ENCODE results near the gene AKAP11. TPM values are rescaled to one million over a fixed set of nuclear protein-coding genes. Genes with fewer than 3 reads are reported as not detected.

AKAP11 gene
- total RNA-seq, 3 donors from 2014 or later = 32.0 to 39.5 (median 38.0) TPM

DNA sequence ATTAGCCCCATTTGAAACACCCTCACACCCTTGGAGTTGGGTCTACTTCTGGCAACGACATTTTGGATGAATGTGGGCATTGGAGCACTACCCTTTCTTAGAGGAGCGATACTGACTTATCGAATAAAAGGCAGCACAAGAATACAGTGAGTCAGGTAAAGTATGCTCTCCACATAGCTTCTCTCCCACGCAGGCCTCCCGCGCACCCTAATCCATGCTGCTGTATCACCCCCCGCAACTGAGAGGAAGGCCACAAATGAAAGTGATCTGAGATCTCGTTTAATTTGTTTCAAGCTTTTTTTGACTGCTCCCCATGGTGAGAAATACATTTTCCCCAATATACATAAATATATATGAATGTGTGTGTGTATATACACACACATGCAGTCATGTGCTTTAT lies 25.4 kb upstream of the AKAP11 start:
- Histone ChIP-seq H3K27ac (no peak overlapping the region), H3K9me3 (no peaks in the 10 kb centered on the region), H3K27me3 (no peaks in the 10 kb centered on the region), H3K4me3 (no peak overlapping the region), H3K36me3 (no peaks in the 10 kb centered on the region), H3K4me1 (no peaks in the 10 kb centered on the region)
- DNase-seq (ENCODE audit: low spot score in 2 of 2) = no peak
- TF ChIP-seq, protein P1, sequence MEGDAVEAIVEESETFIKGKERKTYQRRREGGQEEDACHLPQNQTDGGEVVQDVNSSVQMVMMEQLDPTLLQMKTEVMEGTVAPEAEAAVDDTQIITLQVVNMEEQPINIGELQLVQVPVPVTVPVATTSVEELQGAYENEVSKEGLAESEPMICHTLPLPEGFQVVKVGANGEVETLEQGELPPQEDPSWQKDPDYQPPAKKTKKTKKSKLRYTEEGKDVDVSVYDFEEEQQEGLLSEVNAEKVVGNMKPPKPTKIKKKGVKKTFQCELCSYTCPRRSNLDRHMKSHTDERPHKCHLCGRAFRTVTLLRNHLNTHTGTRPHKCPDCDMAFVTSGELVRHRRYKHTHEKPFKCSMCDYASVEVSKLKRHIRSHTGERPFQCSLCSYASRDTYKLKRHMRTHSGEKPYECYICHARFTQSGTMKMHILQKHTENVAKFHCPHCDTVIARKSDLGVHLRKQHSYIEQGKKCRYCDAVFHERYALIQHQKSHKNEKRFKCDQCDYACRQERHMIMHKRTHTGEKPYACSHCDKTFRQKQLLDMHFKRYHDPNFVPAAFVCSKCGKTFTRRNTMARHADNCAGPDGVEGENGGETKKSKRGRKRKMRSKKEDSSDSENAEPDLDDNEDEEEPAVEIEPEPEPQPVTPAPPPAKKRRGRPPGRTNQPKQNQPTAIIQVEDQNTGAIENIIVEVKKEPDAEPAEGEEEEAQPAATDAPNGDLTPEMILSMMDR (IDR thresholded peaks at IDR 0.05) = no peak
- no peak for TF ChIP-seq POLR2A (IDR thresholded peaks at IDR 0.05)
- no peak for TF ChIP-seq POLR2AphosphoS5 (IDR thresholded peaks at IDR 0.05)
- intact Hi-C loops (cut with DNase I; ENCODE audit: low total_unique reads) = no loop called here

DNA sequence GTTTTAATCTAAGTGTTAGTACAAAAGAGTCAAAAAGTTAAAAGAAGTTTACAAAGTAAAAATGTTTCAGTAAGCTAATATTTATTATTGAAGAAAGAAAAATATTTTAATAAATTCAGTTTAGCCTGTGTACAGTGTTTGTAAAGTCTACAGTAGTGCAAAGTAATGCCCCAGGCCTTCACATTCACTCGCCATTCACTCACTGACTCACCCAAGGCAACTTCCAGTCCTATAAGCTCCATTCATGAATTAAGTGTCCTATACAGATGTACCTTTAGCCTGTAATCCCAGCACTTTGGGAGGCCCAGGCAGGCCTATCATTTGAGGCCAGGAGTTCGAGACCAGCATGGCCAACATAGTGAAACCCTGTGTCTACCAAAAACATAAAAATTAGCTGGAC lies 24.1 kb upstream of the AKAP11 start:
- Histone ChIP-seq H3K27me3 (no peaks in the 10 kb centered on the region), H3K9me3 (no peaks in the 10 kb centered on the region), H3K4me1 (no peaks in the 10 kb centered on the region), H3K27ac (no peak overlapping the region), H3K36me3 (no peaks in the 10 kb centered on the region), H3K4me3 (no peak overlapping the region)
- DNase-seq (ENCODE audit: low spot score in 2 of 2) = no peak
- intact Hi-C loops (cut with DNase I; ENCODE audit: low total_unique reads) = no loop called here
- TF ChIP-seq POLR2A (IDR thresholded peaks at IDR 0.05) (no peak), POLR2AphosphoS5 (IDR thresholded peaks at IDR 0.05) (no peak)
- TF ChIP-seq, protein P1 (IDR thresholded peaks at IDR 0.05) = no peak

- no peaks in the 10 kb centered on the region for H3K9me3 ChIP-seq
- DNase-seq (ENCODE audit: low spot score in 2 of 2) = no peak
- intact Hi-C loops (cut with DNase I; ENCODE audit: low total_unique reads) = no loop called here
- H3K4me1 ChIP-seq = no peaks in the 10 kb centered on the region
- TF ChIP-seq POLR2A (IDR thresholded peaks at IDR 0.05) = no peak
- TF ChIP-seq, protein P1 (IDR thresholded peaks at IDR 0.05) = no peak
- no peak for TF ChIP-seq POLR2AphosphoS5 (IDR thresholded peaks at IDR 0.05)
- no peaks in the 10 kb centered on the region for H3K36me3 ChIP-seq
- no peak overlapping the region for H3K4me3 ChIP-seq
- H3K27ac ChIP-seq = no peak overlapping the region
- no peaks in the 10 kb centered on the region for H3K27me3 ChIP-seq
These were observed 16.1 kb upstream of the AKAP11 start for GRCh38 chr13:42255886-42256285.

- Histone ChIP-seq H3K36me3 (no peaks in the 10 kb centered on the region), H3K27ac (no peak overlapping the region), H3K27me3 (no peaks in the 10 kb centered on the region), H3K4me3 (no peak overlapping the region), H3K4me1 (no peaks in the 10 kb centered on the region), H3K9me3 (no peaks in the 10 kb centered on the region)
- intact Hi-C loops (cut with DNase I; ENCODE audit: low total_unique reads) = no loop called here
- no peak for DNase-seq (ENCODE audit: low spot score in 2 of 2)
- TF ChIP-seq, protein P1 (IDR thresholded peaks at IDR 0.05) = no peak
- TF ChIP-seq POLR2AphosphoS5 (IDR thresholded peaks at IDR 0.05) (no peak), POLR2A (IDR thresholded peaks at IDR 0.05) (no peak)
These were observed 13.2 kb upstream of the AKAP11 start for GRCh38 chr13:42258747-42259146.

DNA sequence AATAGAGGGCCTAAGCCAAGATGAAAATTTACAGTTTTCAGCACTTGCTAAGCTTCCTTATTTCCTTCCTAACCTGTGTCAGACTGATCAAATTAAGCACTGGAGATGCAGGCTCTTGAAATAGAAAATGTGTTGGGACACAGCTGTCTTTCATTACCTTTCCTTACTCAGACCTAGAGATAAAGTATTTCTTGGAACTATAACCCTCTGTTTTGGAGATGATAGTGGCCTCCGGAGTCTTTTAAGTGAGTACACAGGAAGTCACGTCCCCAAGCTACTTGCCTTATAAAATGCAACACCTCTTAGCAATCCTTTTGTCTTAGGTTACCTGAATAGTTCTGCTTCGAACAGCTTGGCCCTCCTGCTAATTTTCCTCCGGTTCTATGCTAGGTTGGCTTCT lies 12.4 kb upstream of the AKAP11 start:
- Histone ChIP-seq H3K4me3 (no peak overlapping the region), H3K36me3 (no peaks in the 10 kb centered on the region), H3K9me3 (no peaks in the 10 kb centered on the region), H3K27me3 (no peaks in the 10 kb centered on the region), H3K27ac (no peak overlapping the region), H3K4me1 (no peaks in the 10 kb centered on the region)
- TF ChIP-seq, protein P1 (IDR thresholded peaks at IDR 0.05) = no peak
- TF ChIP-seq POLR2AphosphoS5 (IDR thresholded peaks at IDR 0.05) = no peak
- TF ChIP-seq POLR2A (IDR thresholded peaks at IDR 0.05) = no peak
- DNase-seq (ENCODE audit: low spot score in 2 of 2) = no peak
- intact Hi-C loops (cut with DNase I; ENCODE audit: low total_unique reads) = no loop called here

All from breast epithelium (tissue), 4 donors.